HCT116 (cell line): ENCODE data around the gene PEF1. TPM values are rescaled to one million over a fixed set of nuclear protein-coding genes. Genes with fewer than 3 reads are reported as not detected.

Experiments used
- ATAC-seq: fragments of 200-7000 bp; cut with Tn5 transposase; 2 replicates; pipeline ENCODE4 v1.9.1; 2020; ENCODE audit warnings: mild to moderate bottlenecking, moderate library complexity
- BruUV-seq: library from RNA; stranded (reverse); fragments of 400-500 nt; replicated peaks from 2 replicates; lab custom pipeline; 2021; lab: Mats Ljungman, UMichigan
- CTCF ChIA-PET: fragments of 300-600 bp; sonication (Branson Sonifier 250); formaldehyde crosslinking; loops from one replicate; lab custom pipeline; 2021; ENCODE audit warnings: antibody characterized with exemption; lab: Charles Lee
- POLR2A ChIA-PET: fragments of 300-600, 350-600 bp; sonication (Branson Sonifier 250); formaldehyde crosslinking; loops from one replicate; lab custom pipeline; 2021; ENCODE audit warnings: antibody characterized with exemption; lab: Charles Lee
- RAD21 ChIA-PET, 2 experiments: fragments of 300-600 bp; sonication (Branson Sonifier 250); formaldehyde crosslinking; loops; one replicate each; lab custom pipeline; 2023; ENCODE audit warnings: low total read pairs in 2 of 2; ENCODE audit not compliant: uncharacterized antibody in 2 of 2, unreplicated experiment in 2 of 2, low non-redundant PET in 1 of 2; lab: Charles Lee
- DNase-seq: peaks from one replicate; pipeline ENCODE4 v3.0.0-alpha.2; 2010; ENCODE audit warnings: low read depth, low spot score
- H2AFZ ChIP-seq: fragments of 200-600 bp; shearing (Covaris generic), sonication (generic); 2 replicates; pipeline ENCODE4 v1.6.1; 2017; ENCODE audit warnings: low read depth, mixed run types, mixed read lengths, antibody characterized with exemption, low read length; ENCODE audit not compliant: poor library complexity, severe bottlenecking
- H3K27ac ChIP-seq: 2 replicates; pipeline ENCODE4 v1.5.1; 2012; ENCODE audit warnings: low read depth, low read length
- H3K27me3 ChIP-seq: fragments of 200-600 bp; sonication (generic); 2 replicates; pipeline ENCODE4 v1.6.1; 2016; ENCODE audit warnings: mixed run types, low read length, mixed read lengths; ENCODE audit not compliant: insufficient read depth
- H3K36me3 ChIP-seq, 2 experiments: fragments of 200-500 bp in 1 of 2; fragments of 200-600 bp in 1 of 2; sonication (Bioruptor generic) in 1 of 2; sonication (generic) in 1 of 2; 2 replicates each; pipeline versions ENCODE4 v1.5.1 to v1.6.1; 2014 to 2016; ENCODE audit warnings: low read length in 2 of 2, inconsistent platforms in 1 of 2, mixed read lengths in 1 of 2, mixed run types in 1 of 2; ENCODE audit not compliant: insufficient read depth in 2 of 2, control insufficient read depth in 1 of 2
- H3K4me1 ChIP-seq, 2 experiments: fragments of 200-600 bp in 1 of 2; sonication (generic) in 1 of 2; 2 replicates each; pipeline versions ENCODE4 v1.5.1 to v1.6.1; 2012 to 2017; ENCODE audit warnings: low read length in 2 of 2, inconsistent platforms in 1 of 2, mild to moderate bottlenecking in 1 of 2, mixed read lengths in 1 of 2, mixed run types in 1 of 2, moderate library complexity in 1 of 2; ENCODE audit not compliant: insufficient read depth in 2 of 2, control insufficient read depth in 1 of 2
- H3K4me2 ChIP-seq: fragments of 200-600 bp; sonication (generic); 2 replicates; pipeline ENCODE4 v1.6.1; 2017; ENCODE audit warnings: mixed run types, low read length, mixed read lengths
- H3K4me3 ChIP-seq, 2 experiments: fragments of 200-600 bp in 1 of 2; sonication (generic) in 1 of 2; replicated peaks in 1 of 2; 2 replicates each; pipeline ENCODE4 v1.5.1; 2011 to 2016; ENCODE audit warnings: low read length in 2 of 2, control low read depth in 1 of 2, low read depth in 1 of 2, mild to moderate bottlenecking in 1 of 2, mixed read lengths in 1 of 2, mixed run types in 1 of 2
- H3K79me2 ChIP-seq: fragments of 200-600 bp; sonication (generic); 2 replicates; pipeline ENCODE4 v1.6.1; 2017; ENCODE audit warnings: mild to moderate bottlenecking, mixed run types, low read length, moderate library complexity, mixed read lengths; ENCODE audit not compliant: insufficient read depth
- H3K9ac ChIP-seq: fragments of 200-600 bp; sonication (generic); 2 replicates; pipeline ENCODE4 v1.6.1; 2016; ENCODE audit warnings: low read length, mixed read lengths
- H3K9me2 ChIP-seq: fragments of 200-600 bp; sonication (generic), shearing (Covaris generic); 2 replicates; pipeline ENCODE4 v1.6.1; 2017; ENCODE audit warnings: mixed run types, mild to moderate bottlenecking, moderate library complexity; ENCODE audit not compliant: insufficient read depth
- H3K9me3 ChIP-seq, 2 experiments: fragments of 200-500 bp in 1 of 2; fragments of 200-600 bp in 1 of 2; sonication (Bioruptor generic) in 1 of 2; sonication (generic) in 1 of 2; 2 replicates each; pipeline ENCODE4 v1.6.1; 2014 to 2017; ENCODE audit warnings: low read length in 2 of 2, mixed read lengths in 2 of 2, inconsistent platforms in 1 of 2, low read depth in 1 of 2, mild to moderate bottlenecking in 1 of 2, mixed run types in 1 of 2, moderate library complexity in 1 of 2; ENCODE audit not compliant: control insufficient read depth in 1 of 2, insufficient read depth in 1 of 2
- H4K20me1 ChIP-seq: fragments of 200-600 bp; sonication (generic), shearing (Covaris generic); 2 replicates; pipeline ENCODE4 v1.6.1; 2017; ENCODE audit warnings: mixed run types, mild to moderate bottlenecking, moderate library complexity; ENCODE audit not compliant: insufficient read depth
- ATF3 ChIP-seq: IDR thresholded peaks from 2 replicates; pipeline ENCODE4 v1.6.1; 2012
- CBX3 ChIP-seq: IDR thresholded peaks from 2 replicates; pipeline ENCODE4 v1.6.1; 2012; ENCODE audit warnings: low read depth
- CEBPB ChIP-seq: IDR thresholded peaks from 2 replicates; pipeline ENCODE4 v1.6.1; 2012; ENCODE audit warnings: low read depth
- CTCF ChIP-seq, 3 experiments: fragments of 200-600 bp in 1 of 3; sonication (generic) in 1 of 3; IDR thresholded peaks in 2 of 3; conservative IDR thresholded peaks in 1 of 3; 2 replicates each; pipeline ENCODE4 v1.5.1; 2012 to 2017; ENCODE audit warnings: low read depth in 2 of 3, low read length in 2 of 3, antibody characterized with exemption in 1 of 3, borderline replicate concordance in 1 of 3, control low read depth in 1 of 3, mild to moderate bottlenecking in 1 of 3, mixed read lengths in 1 of 3, mixed run types in 1 of 3, moderate library complexity in 1 of 3; ENCODE audit not compliant: insufficient read depth in 1 of 3
- EGR1 ChIP-seq: IDR thresholded peaks from 2 replicates; pipeline ENCODE4 v1.6.1; 2012; ENCODE audit warnings: low read depth
- ELF1 ChIP-seq: IDR thresholded peaks from 2 replicates; pipeline ENCODE4 v1.6.1; 2012; ENCODE audit warnings: low read depth, borderline replicate concordance
- EZH2 ChIP-seq: fragments of 200-600 bp; sonication (generic); IDR thresholded peaks from 2 replicates; pipeline ENCODE4 v1.6.1; 2017; ENCODE audit warnings: antibody characterized with exemption, mixed run types
- EZH2phosphoT487 ChIP-seq: fragments of 200-600 bp; IDR thresholded peaks from 2 replicates; pipeline ENCODE4 v1.6.1; 2018; ENCODE audit warnings: antibody characterized with exemption, borderline replicate concordance
- FOSL1 ChIP-seq: IDR thresholded peaks from 2 replicates; pipeline ENCODE4 v1.6.1; 2012; ENCODE audit warnings: low read depth
- JUND ChIP-seq: IDR thresholded peaks from 2 replicates; pipeline ENCODE4 v1.6.1; 2012
- MAX ChIP-seq: IDR thresholded peaks from 2 replicates; pipeline ENCODE4 v1.6.1; 2012
- POLR2A ChIP-seq: IDR thresholded peaks from 2 replicates; pipeline ENCODE4 v1.7.0; 2011; ENCODE audit warnings: borderline replicate concordance; ENCODE audit not compliant: insufficient read depth, insufficient read length; ENCODE audit errors: extremely low read depth
- SIN3A ChIP-seq: IDR thresholded peaks from 2 replicates; pipeline ENCODE4 v1.6.1; 2012; ENCODE audit warnings: low read depth
- SRF ChIP-seq: IDR thresholded peaks from 2 replicates; pipeline ENCODE4 v1.6.1; 2012; ENCODE audit warnings: low read depth
- TCF7L2 ChIP-seq: IDR thresholded peaks from 2 replicates; pipeline ENCODE4 v1.7.0; 2011; ENCODE audit warnings: borderline replicate concordance, inconsistent platforms; ENCODE audit not compliant: insufficient read depth, insufficient read length; ENCODE audit errors: extremely low read depth
- YY1 ChIP-seq: IDR thresholded peaks from 2 replicates; pipeline ENCODE4 v1.6.1; 2011; ENCODE audit warnings: low read length, low read depth, moderate library complexity, mild to moderate bottlenecking; ENCODE audit not compliant: insufficient replicate concordance; ENCODE audit errors: extremely low read depth
- ZBTB33 ChIP-seq: IDR thresholded peaks from 2 replicates; pipeline ENCODE4 v1.6.1; 2011; ENCODE audit warnings: mild to moderate bottlenecking, low read length, moderate library complexity; ENCODE audit not compliant: insufficient replicate concordance; ENCODE audit errors: extremely low read depth
- ZFX ChIP-seq: fragments of 450-650 bp; IDR thresholded peaks from 2 replicates; pipeline ENCODE4 v1.6.1; 2017
- ZNF274 ChIP-seq: fragments of 200-500 bp; sonication (Bioruptor generic); IDR thresholded peaks from 2 replicates; pipeline ENCODE4 v1.6.1; 2014; ENCODE audit warnings: mild to moderate bottlenecking, low read depth, low read length, inconsistent platforms
- intact Hi-C: fragments of 100-400 bp; cut with micrococcal nuclease; formaldehyde crosslinking; loops from 2 replicates; pipeline ENCODE4 v1.10.0; 2022
- total RNA-seq: library from RNA; stranded (reverse); gene quantifications from one replicate; pipeline ENCODE4 v1.2.1, GENCODE V29; 2021; ENCODE audit not compliant: unreplicated experiment

PEF1 gene
- total RNA-seq, 1 experiment from 2014 or later = 37.6 TPM

GRCh38 chr1:31621498-31621820, 23.2 kb downstream of the PEF1 start:
- no peak overlapping the region for H3K27ac ChIP-seq
- TF ChIP-seq YY1 (no peak), SIN3A (no peak), FOSL1 (no peak), SRF (no peak), ATF3 (no peak), ZFX (no peak), ZNF274 (no peak), EZH2phosphoT487 (no peak), CTCF (IDR thresholded peaks at IDR 0.05 in 2 of 3, conservative IDR thresholded peaks at IDR 0.05 in 1 of 3; ENCODE audit: borderline replicate concordance in 1 of 3, insufficient read depth in 1 of 3, low read depth in 2 of 3, low read length in 2 of 3) (no peak), ZBTB33 (no peak), EGR1 (no peak), CEBPB (no peak), EZH2 (no peak), JUND (no peak), MAX (no peak), ELF1 (no peak), CBX3 (no peak), TCF7L2 (no peak), POLR2A (no peak)
- no peak overlapping the region for H3K4me3 ChIP-seq
- no peaks in the 10 kb centered on the region for H3K9me3 ChIP-seq
- no peak overlapping the region for H3K4me2 ChIP-seq
- H4K20me1 ChIP-seq = no peaks in the 10 kb centered on the region
- no peaks in the 10 kb centered on the region; a peak in 1 of 4 replicates for H3K4me1 ChIP-seq
- no peaks in the 10 kb centered on the region for H3K79me2 ChIP-seq
- RAD21 ChIA-PET = no interaction called here
- no peak for DNase-seq
- intact Hi-C loops = no loop called here
- ATAC-seq = no peak
- no peaks in the 10 kb centered on the region for H3K27me3 ChIP-seq
- POLR2A ChIA-PET = no interaction called here
- BruUV-seq = no TSS peak
- H3K36me3 ChIP-seq = no peaks in the 10 kb centered on the region
- CTCF ChIA-PET = interaction anchor here (1.8 kb wide), 1 partner anchor 12 kb away, joined by 4 read pairs; no protein-coding TSS in a partner anchor
- no peak overlapping the region for H2AFZ ChIP-seq
- H3K9me2 ChIP-seq = no peaks in the 10 kb centered on the region
- H3K9ac ChIP-seq = no peak overlapping the region
